ENCODE measurements around the gene EFCAB8.

EFCAB8 gene

GRCh38 chr20:32858701-32859372 is at the start of gene EFCAB8:
TSS of gene EFCAB8 (plus strand) at chr20:32858923. CDS start at chr20:32863793, 4,870 bp downstream.
- no peak within 1 kb of the TSS for H3K4me3 ChIP-seq (ENCODE audit: control insufficient read depth, low read depth, low read length)
- no peak for TF ChIP-seq CTCF (conservative IDR thresholded peaks at IDR 0.05; ENCODE audit: control insufficient read depth, insufficient read depth, low read depth, low read length)
- no peak for DNase-seq (ENCODE audit: low read depth)

- no peak for DNase-seq (ENCODE audit: low read depth)
Measured at GRCh38 chr20:32809907-32810306, 48.8 kb upstream of the EFCAB8 start.

GRCh38 chr20:32810941-32811340 is 47.8 kb upstream of the EFCAB8 start:
- no peak for TF ChIP-seq CTCF (conservative IDR thresholded peaks at IDR 0.05; ENCODE audit: control insufficient read depth, insufficient read depth, low read depth, low read length)
- DNase-seq (ENCODE audit: low read depth), result no peak
- H3K4me3 ChIP-seq (ENCODE audit: control insufficient read depth, low read depth, low read length), result no peak overlapping the region

More at GRCh38 chr20:32809907-32810306, 48.8 kb upstream of the EFCAB8 start:
- H3K4me3 ChIP-seq (ENCODE audit: control insufficient read depth, low read depth, low read length), result no peak overlapping the region
- no peak for TF ChIP-seq CTCF (conservative IDR thresholded peaks at IDR 0.05; ENCODE audit: control insufficient read depth, insufficient read depth, low read depth, low read length)

GRCh38 chr20:32811886-32812285 is 46.8 kb upstream of the EFCAB8 start:
- no peak for TF ChIP-seq CTCF (conservative IDR thresholded peaks at IDR 0.05; ENCODE audit: control insufficient read depth, insufficient read depth, low read depth, low read length)
- H3K4me3 ChIP-seq (ENCODE audit: control insufficient read depth, low read depth, low read length), result no peak overlapping the region
- no peak for DNase-seq (ENCODE audit: low read depth)

GRCh38 chr20:32819992-32820697 is 38.6 kb upstream of the EFCAB8 start:
- DNase-seq (ENCODE audit: low read depth), result peak; percentile 16
- no peak for TF ChIP-seq CTCF (conservative IDR thresholded peaks at IDR 0.05; ENCODE audit: control insufficient read depth, insufficient read depth, low read depth, low read length)
- H3K4me3 ChIP-seq (ENCODE audit: control insufficient read depth, low read depth, low read length), result peak overlapping the region; percentile 74

GRCh38 chr20:32820698-32821377 is 37.9 kb upstream of the EFCAB8 start:
- DNase-seq (ENCODE audit: low read depth), result peak; percentile 10
- H3K4me3 ChIP-seq (ENCODE audit: control insufficient read depth, low read depth, low read length), result peak overlapping the region; percentile 74
- TF ChIP-seq CTCF (conservative IDR thresholded peaks at IDR 0.05; ENCODE audit: control insufficient read depth, insufficient read depth, low read depth, low read length), result no peak

Measured in fibroblast of mammary gland (primary cell).